GM12878 (cell line): ENCODE data around the gene DNAJC2. TPM values are rescaled to one million over a fixed set of nuclear protein-coding genes. Genes with fewer than 3 reads are reported as not detected.

Experiments
- BCLAF1 ChIP-seq: fragments of 450-650 bp; IDR thresholded peaks from 2 replicates; pipeline ENCODE4 v1.6.1; 2017; ENCODE audit warnings: antibody characterized with exemption, mild to moderate bottlenecking, moderate library complexity
- BHLHE40 ChIP-seq, 2 experiments: fragments of 450-650 bp in 1 of 2; IDR thresholded peaks; 2 replicates each; pipeline ENCODE4 v1.6.1; 2011 to 2017; ENCODE audit warnings: low read depth in 2 of 2, borderline replicate concordance in 1 of 2, improper control_type of control experiment in 1 of 2, low read length in 1 of 2, mild to moderate bottlenecking in 1 of 2
- GABPA ChIP-seq: IDR thresholded peaks from 2 replicates; pipeline ENCODE4 v1.6.1; 2014; ENCODE audit warnings: antibody characterized with exemption, low read depth, mild to moderate bottlenecking, inconsistent platforms
- HCFC1 ChIP-seq: fragments of 150-350 bp; IDR thresholded peaks from 2 replicates; pipeline ENCODE4 v1.6.1; 2014; ENCODE audit warnings: low read length
- MTA2 ChIP-seq: fragments of 450-650 bp; IDR thresholded peaks from 2 replicates; pipeline ENCODE4 v1.6.1; 2016; ENCODE audit warnings: low read depth, mild to moderate bottlenecking, moderate library complexity
- MTA3 ChIP-seq: IDR thresholded peaks from 2 replicates; pipeline ENCODE4 v1.6.1; 2012; ENCODE audit warnings: low read length, inconsistent platforms, borderline replicate concordance
- NKRF ChIP-seq: fragments of 450-650 bp; conservative IDR thresholded peaks from 2 replicates; pipeline ENCODE4 v1.6.1; 2017; ENCODE audit warnings: mild to moderate bottlenecking, moderate library complexity
- POLR2AphosphoS2 ChIP-seq: IDR thresholded peaks from 2 replicates; pipeline ENCODE4 v1.6.1; 2011; ENCODE audit warnings: low read depth, mild to moderate bottlenecking, low read length, improper control_type of control experiment, moderate library complexity
- RB1 ChIP-seq: fragments of 450-650 bp; formaldehyde crosslinking; IDR thresholded peaks from 2 replicates; pipeline ENCODE4 v1.6.1; 2017; ENCODE audit warnings: mild to moderate bottlenecking, borderline replicate concordance
- RBBP5 ChIP-seq: fragments of 200-600 bp; sonication (generic); conservative IDR thresholded peaks from 2 replicates; pipeline ENCODE4 v1.6.1; 2016
- RELA ChIP-seq: fragments of 450-650 bp; IDR thresholded peaks from 2 replicates; pipeline ENCODE4 v1.8.0; 2014; ENCODE audit warnings: borderline replicate concordance; ENCODE audit not compliant: partially characterized antibody
- SKIL ChIP-seq: fragments of 450-650 bp; IDR thresholded peaks from 2 replicates; pipeline ENCODE4 v1.6.1; 2017; ENCODE audit warnings: mild to moderate bottlenecking, low read depth, inconsistent platforms; ENCODE audit not compliant: poor library complexity, severe bottlenecking
- SMARCA5 ChIP-seq: fragments of 450-650 bp; IDR thresholded peaks from 2 replicates; pipeline ENCODE4 v1.6.1; 2017; ENCODE audit warnings: mild to moderate bottlenecking
- SPI1 ChIP-seq: IDR thresholded peaks from 2 replicates; pipeline ENCODE4 v1.6.1; 2011; ENCODE audit warnings: low read depth, mild to moderate bottlenecking, low read length, moderate library complexity, borderline replicate concordance; ENCODE audit not compliant: insufficient read depth
- TCF12 ChIP-seq: IDR thresholded peaks from 2 replicates; pipeline ENCODE4 v1.6.1; 2011; ENCODE audit warnings: low read depth, mild to moderate bottlenecking, low read length
- YY1 ChIP-seq: IDR thresholded peaks from 2 replicates; pipeline ENCODE4 v1.6.1; 2011; ENCODE audit warnings: low read depth, mild to moderate bottlenecking, low read length
- ZNF592 ChIP-seq: fragments of 450-650 bp; IDR thresholded peaks from 2 replicates; pipeline ENCODE4 v1.6.1; 2017; ENCODE audit warnings: mild to moderate bottlenecking, moderate library complexity
- polyA plus RNA-seq, 11 experiments: library from polyadenylated mRNA; depleted of rRNA in 4 of 11; unstranded in 6 of 11; stranded (reverse) in 5 of 11; fragments of >200 nt; fragmentation: Nextera tagmentation in 4 of 11; fragmentation: Illumina TruSeq in 1 of 11; extraction: Ambion mirVana in 4 of 11; extraction: Trizol in 1 of 11; gene quantifications; 1 replicate in 1 of 11; 2 replicates in 10 of 11; pipeline versions ENCODE4 v1.2.1 to v1.2.3, GENCODE V29; 2011 to 2016; ENCODE audit warnings: inconsistent platforms in 2 of 11, missing spikeins in 2 of 11, low read depth in 1 of 11
- total RNA-seq, 4 experiments: library from RNA; depleted of rRNA in 3 of 4; stranded (reverse); fragments of >200 nt in 3 of 4; fragmentation: Illumina TruSeq in 1 of 4; extraction: Trizol in 1 of 4; gene quantifications; 2 replicates each; pipeline versions ENCODE4 v1.2.1 to v1.2.3, GENCODE V29; 2013 to 2021

DNAJC2 gene
- total and polyA plus RNA-seq, 10 of the 15 experiments (the other 5 are each of a cell fraction or from before 2014, with no cell fraction given): 18.2 to 63.1 (median 30.6) TPM

GRCh38 chr7:103296901-103297836 is 47.4 kb downstream of the DNAJC2 start, which contains the start of gene PMPCB (continued):
- TF ChIP-seq ZNF592: no peak
- no peak for TF ChIP-seq BCLAF1
- TF ChIP-seq POLR2AphosphoS2: peak; percentile 58; the same call in 1 of the 2 replicates
- no peak for TF ChIP-seq SPI1
- peak; percentile 73 for TF ChIP-seq HCFC1
- TF ChIP-seq RBBP5: 0 out of 2 replicates have a peak, but pooled peaks have one; percentile 46
- peak; percentile 31 for TF ChIP-seq SKIL
- peak; percentile 39 to 46; a peak in 2 of 4 replicates for TF ChIP-seq BHLHE40 (IDR thresholded peaks at IDR 0.05; ENCODE audit: borderline replicate concordance in 1 of 2, low read depth in 2 of 2, low read length in 1 of 2)
- peak; percentile 78; the same call in 1 of the 2 replicates for TF ChIP-seq NKRF
- peak; percentile 99 for TF ChIP-seq YY1
- peak; percentile 76 for TF ChIP-seq RELA
- TF ChIP-seq MTA2: peak; percentile 90
- TF ChIP-seq MTA3: no peak
- TF ChIP-seq GABPA: peak; percentile 95
- peak; percentile 49; the same call in 1 of the 2 replicates for TF ChIP-seq TCF12
- TF ChIP-seq SMARCA5: peak; percentile 97
- TF ChIP-seq RB1: peak; percentile 88; the same call in 1 of the 2 replicates
